GM21825 (cell line): ENCODE measurements around the gene CDKN2A.
A peak's percentile ranks its signal among the peaks of the same experiment; 100 is the strongest.

Experiments used
- ATAC-seq: cut with Tn5 transposase; IDR thresholded peaks from one replicate; pipeline ENCODE4 v1.9.1; 2021; ENCODE audit warnings: mild to moderate bottlenecking, moderate library complexity; ENCODE audit not compliant: unreplicated experiment

CDKN2A gene

GRCh38 chr9:22008384-22008716, 14.2 kb upstream of the CDKN2A start:
- ATAC-seq: no peak

GRCh38 chr9:22005702-22006606, 11.8 kb upstream of the CDKN2A start:
- ATAC-seq: no peak

- ATAC-seq: no peak
Observed at GRCh38 chr9:22005021-22005701, 11.0 kb upstream of the CDKN2A start.

GRCh38 chr9:22002038-22002437, 7.8 kb upstream of the CDKN2A start:
- no peak for ATAC-seq

GRCh38 chr9:21998026-21998425, 3.8 kb upstream of the CDKN2A start:
- no peak for ATAC-seq

- no peak for ATAC-seq
Observed at GRCh38 chr9:21997480-21997879, 3.3 kb upstream of the CDKN2A start.

- ATAC-seq: no peak
Observed at GRCh38 chr9:21996858-21997257, 2.7 kb upstream of the CDKN2A start.

- no peak for ATAC-seq
Observed at GRCh38 chr9:21996438-21996837, 2.2 kb upstream of the CDKN2A start.

GRCh38 chr9:21995666-21996398, 1.6 kb upstream of the CDKN2A start:
- peak; percentile 15 for ATAC-seq

- ATAC-seq: peak; percentile 86
Observed at GRCh38 chr9:21995006-21995665, 944 bp upstream of the CDKN2A start.

- peak; percentile 51 for ATAC-seq
Observed at GRCh38 chr9:21994556-21995005, 389 bp upstream of the CDKN2A start, which contains the start of gene CDKN2B-AS1. CDKN2B-AS1 (plus strand) TSS chr9:21994791.

- no peak for ATAC-seq
Observed at GRCh38 chr9:21993007-21993406, 1.2 kb downstream of the CDKN2A start.

- no peak for ATAC-seq
Observed at GRCh38 chr9:21991072-21991959, 2.9 kb downstream of the CDKN2A start.

- ATAC-seq: no peak
Observed at GRCh38 chr9:21989440-21990189, 4.6 kb downstream of the CDKN2A start.

GRCh38 chr9:21988056-21988990, 5.9 kb downstream of the CDKN2A start:
- ATAC-seq: no peak

GRCh38 chr9:21985964-21986667, 8.1 kb downstream of the CDKN2A start:
- no peak for ATAC-seq

GRCh38 chr9:21984101-21984500, 10.1 kb downstream of the CDKN2A start:
- ATAC-seq: no peak

GRCh38 chr9:21983561-21983935, 10.6 kb downstream of the CDKN2A start:
- ATAC-seq: no peak
